ENCODE results near the gene PSMA7. TPM values are rescaled to one million over a fixed set of nuclear protein-coding genes. Genes with fewer than 3 reads are reported as not detected.

The PSMA7 gene
- total and polyA plus RNA-seq, 2 donors from 2014 or later = 190 to 315 TPM

DNA sequence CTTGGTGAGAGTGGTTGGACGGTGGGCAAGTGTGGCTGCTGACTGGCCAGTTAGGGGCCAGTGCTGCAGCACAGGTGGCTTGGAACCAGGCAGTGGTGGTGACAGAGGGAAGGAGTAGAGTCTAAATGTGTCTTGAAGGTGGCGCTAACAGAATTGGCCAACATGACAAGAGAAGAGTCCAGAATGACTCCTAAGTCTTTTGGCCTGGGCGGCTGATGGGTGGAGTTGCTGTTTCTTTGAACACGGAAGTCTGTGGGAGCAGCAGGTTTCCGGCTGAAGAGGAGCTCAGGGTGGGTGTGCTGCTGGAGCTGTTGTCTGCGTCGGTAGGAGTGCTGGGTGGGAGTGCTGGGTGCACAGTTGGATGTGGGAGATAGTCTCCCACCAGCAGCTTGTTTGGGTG is 10.8 kb downstream of the PSMA7 start:
- no peak for DNase-seq
- Histone ChIP-seq H3K4me3 (ENCODE audit: low read length in 3 of 3) (no peak overlapping the region), H3K9me3 (ENCODE audit: control insufficient read depth in 2 of 3, insufficient read depth in 1 of 3, low read length in 3 of 3) (no peaks in the 10 kb centered on the region), H3K27ac (ENCODE audit: low read depth in 2 of 2, low read length in 2 of 2) (no peak overlapping the region), H3K9ac (ENCODE audit: low read length in 3 of 3) (no peak overlapping the region), H3K4me1 (ENCODE audit: control insufficient read depth in 2 of 3, insufficient read depth in 2 of 3, low read depth in 1 of 3, low read length in 3 of 3) (peaks cover 0 to 3% (median 2%) of the 10 kb centered on the region in 3 donors), H3K36me3 (ENCODE audit: control insufficient read depth in 2 of 3, insufficient read depth in 3 of 3, low read length in 3 of 3) (peaks cover 13 to 71% (median 55%) of the 10 kb centered on the region in 3 donors), H3K27me3 (ENCODE audit: control insufficient read depth, insufficient read depth, low read length) (no peaks in the 10 kb centered on the region)
- TF ChIP-seq, protein P1, sequence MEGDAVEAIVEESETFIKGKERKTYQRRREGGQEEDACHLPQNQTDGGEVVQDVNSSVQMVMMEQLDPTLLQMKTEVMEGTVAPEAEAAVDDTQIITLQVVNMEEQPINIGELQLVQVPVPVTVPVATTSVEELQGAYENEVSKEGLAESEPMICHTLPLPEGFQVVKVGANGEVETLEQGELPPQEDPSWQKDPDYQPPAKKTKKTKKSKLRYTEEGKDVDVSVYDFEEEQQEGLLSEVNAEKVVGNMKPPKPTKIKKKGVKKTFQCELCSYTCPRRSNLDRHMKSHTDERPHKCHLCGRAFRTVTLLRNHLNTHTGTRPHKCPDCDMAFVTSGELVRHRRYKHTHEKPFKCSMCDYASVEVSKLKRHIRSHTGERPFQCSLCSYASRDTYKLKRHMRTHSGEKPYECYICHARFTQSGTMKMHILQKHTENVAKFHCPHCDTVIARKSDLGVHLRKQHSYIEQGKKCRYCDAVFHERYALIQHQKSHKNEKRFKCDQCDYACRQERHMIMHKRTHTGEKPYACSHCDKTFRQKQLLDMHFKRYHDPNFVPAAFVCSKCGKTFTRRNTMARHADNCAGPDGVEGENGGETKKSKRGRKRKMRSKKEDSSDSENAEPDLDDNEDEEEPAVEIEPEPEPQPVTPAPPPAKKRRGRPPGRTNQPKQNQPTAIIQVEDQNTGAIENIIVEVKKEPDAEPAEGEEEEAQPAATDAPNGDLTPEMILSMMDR (IDR thresholded peaks at IDR 0.05; ENCODE audit: borderline replicate concordance, extremely low read depth, insufficient read depth) = no peak
- FAIRE-seq = no peak
- intact Hi-C loops (cut with DNase I) = loop anchor here (10.0 kb wide), 2 partner anchors 68 to 118 kb away; partner anchors contain the start of gene TAF4

DNA sequence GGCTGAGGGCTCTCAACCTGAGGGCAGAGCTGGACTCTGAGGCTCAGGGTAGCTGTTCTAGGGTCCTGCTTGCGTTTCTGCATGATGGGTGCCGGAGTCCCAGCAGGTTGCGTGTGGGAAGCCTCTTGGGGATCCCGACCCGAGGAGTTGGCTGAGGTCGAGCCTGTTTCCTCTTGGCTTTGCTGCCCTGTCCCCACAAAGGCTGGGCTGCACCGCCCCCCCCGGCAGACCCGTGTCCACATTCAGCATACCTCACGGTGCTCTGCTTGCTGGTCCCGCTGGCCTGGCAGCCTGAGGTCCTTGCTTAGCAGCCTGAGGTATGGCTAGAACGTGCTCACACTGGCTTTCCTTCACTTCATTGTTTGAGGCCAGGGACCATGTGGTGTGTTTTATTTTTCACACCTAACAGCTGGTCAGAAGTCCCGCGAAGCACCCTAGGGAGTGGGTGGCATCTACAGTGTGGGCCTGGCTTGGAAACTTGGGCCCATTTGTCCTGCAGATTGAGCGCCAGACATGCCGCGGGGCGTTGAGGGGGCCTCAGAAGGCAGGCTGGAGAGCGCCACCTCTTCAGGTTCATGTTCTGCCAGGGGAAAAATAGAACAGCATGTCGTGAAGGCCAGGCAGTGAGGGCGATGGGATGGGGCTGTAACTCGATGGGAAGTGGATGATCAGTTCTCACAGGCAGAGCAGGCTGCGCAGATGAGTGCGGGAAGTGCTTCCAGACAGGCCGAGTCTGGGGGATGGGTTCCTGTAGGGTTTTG is 11.5 kb downstream of the PSMA7 start:
- H3K27ac ChIP-seq (ENCODE audit: low read depth in 2 of 2, low read length in 2 of 2) = no peak overlapping the region

DNA sequence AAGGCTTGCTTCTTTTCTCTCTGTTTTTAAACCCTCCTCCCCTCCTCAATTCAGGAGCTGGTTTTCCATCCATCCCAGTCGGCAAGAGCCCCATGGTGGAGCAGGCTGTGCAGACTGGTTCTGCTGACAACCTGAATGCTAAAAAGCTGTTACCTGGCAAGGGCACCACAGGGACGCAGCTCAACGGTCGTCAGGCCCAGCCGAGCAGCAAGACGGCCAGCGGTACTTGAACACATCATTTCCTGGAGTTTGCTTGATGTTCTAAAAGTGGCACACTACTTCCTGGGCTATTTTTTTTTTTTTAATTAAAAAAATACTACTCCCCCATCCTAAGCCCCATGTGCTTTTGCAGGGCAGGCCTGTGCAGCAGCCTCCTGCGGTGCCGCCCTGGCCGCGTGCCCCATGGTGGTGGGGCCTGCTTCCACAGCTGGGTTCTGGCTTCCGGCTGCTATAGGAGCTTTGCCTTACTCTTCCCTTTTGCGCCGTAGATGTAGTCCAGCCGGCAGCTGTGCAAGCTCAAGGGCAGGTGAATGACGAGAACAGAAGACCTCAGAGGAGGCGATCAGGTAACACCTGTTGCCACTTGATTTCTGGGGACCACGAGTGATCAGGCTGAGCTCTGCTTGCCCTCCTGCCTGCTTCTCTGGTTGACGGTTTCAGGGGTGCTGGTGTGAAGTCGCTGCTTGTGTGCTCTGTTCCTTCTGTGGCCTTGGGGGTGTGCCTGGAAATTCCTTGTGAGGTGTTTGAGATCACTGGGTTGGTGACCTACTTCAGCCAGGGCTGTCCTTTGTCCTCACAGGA is 13.3 kb downstream of the PSMA7 start:
- intact Hi-C loops (cut with DNase I) = loop anchor here (10.0 kb wide), 2 partner anchors 65 to 115 kb away; partner anchors contain the start of gene TAF4
- FAIRE-seq (no peak), DNase-seq (no peak)
- peaks cover 18 to 74% (median 52%) of the 10 kb centered on the region in 3 donors for H3K36me3 ChIP-seq (ENCODE audit: control insufficient read depth in 2 of 3, insufficient read depth in 3 of 3, low read length in 3 of 3)
- H3K27ac ChIP-seq (ENCODE audit: low read depth in 2 of 2, low read length in 2 of 2) = no peak overlapping the region
- H3K27me3 ChIP-seq (ENCODE audit: control insufficient read depth, insufficient read depth, low read length) = no peaks in the 10 kb centered on the region
- H3K4me1 ChIP-seq (ENCODE audit: control insufficient read depth in 2 of 3, insufficient read depth in 2 of 3, low read depth in 1 of 3, low read length in 3 of 3) = peaks cover 0 to 9% (median 3%) of the 10 kb centered on the region in 3 donors
- TF ChIP-seq, protein P1 (IDR thresholded peaks at IDR 0.05; ENCODE audit: borderline replicate concordance, extremely low read depth, insufficient read depth) = no peak
- no peak overlapping the region for H3K4me3 ChIP-seq (ENCODE audit: low read length in 3 of 3)
- no peaks in the 10 kb centered on the region for H3K9me3 ChIP-seq (ENCODE audit: control insufficient read depth in 2 of 3, insufficient read depth in 1 of 3, low read length in 3 of 3)
- no peak overlapping the region for H3K9ac ChIP-seq (ENCODE audit: low read length in 3 of 3)

More for the DNA sequence above, 11.5 kb downstream of the PSMA7 start:
- H3K9ac ChIP-seq (ENCODE audit: low read length in 3 of 3) = no peak overlapping the region
- no peaks in the 10 kb centered on the region for H3K27me3 ChIP-seq (ENCODE audit: control insufficient read depth, insufficient read depth, low read length)
- DNase-seq (no peak), FAIRE-seq (no peak)
- intact Hi-C loops (cut with DNase I) = loop anchor here (10.0 kb wide), 2 partner anchors 67 to 117 kb away; partner anchors contain the start of gene TAF4
- H3K4me3 ChIP-seq (ENCODE audit: low read length in 3 of 3) = no peak overlapping the region
- no peaks in the 10 kb centered on the region for H3K9me3 ChIP-seq (ENCODE audit: control insufficient read depth in 2 of 3, insufficient read depth in 1 of 3, low read length in 3 of 3)
- H3K4me1 ChIP-seq (ENCODE audit: control insufficient read depth in 2 of 3, insufficient read depth in 2 of 3, low read depth in 1 of 3, low read length in 3 of 3) = peaks cover 0 to 5% (median 3%) of the 10 kb centered on the region in 3 donors
- TF ChIP-seq, protein P1 (IDR thresholded peaks at IDR 0.05; ENCODE audit: borderline replicate concordance, extremely low read depth, insufficient read depth) = no peak
- peaks cover 14 to 71% (median 55%) of the 10 kb centered on the region in 3 donors for H3K36me3 ChIP-seq (ENCODE audit: control insufficient read depth in 2 of 3, insufficient read depth in 3 of 3, low read length in 3 of 3)
